ENCODE results near the gene CCNYL1. TPM values are rescaled to one million over a fixed set of nuclear protein-coding genes. Genes with fewer than 3 reads are reported as not detected.
"Not testable (repeated sequence)": the region's sequence is repeated elsewhere in the genome, so short reads cannot be mapped to it uniquely, and the experiment has no call there.

CCNYL1 gene
- total RNA-seq, 1 donor: 24.6 TPM

DNA sequence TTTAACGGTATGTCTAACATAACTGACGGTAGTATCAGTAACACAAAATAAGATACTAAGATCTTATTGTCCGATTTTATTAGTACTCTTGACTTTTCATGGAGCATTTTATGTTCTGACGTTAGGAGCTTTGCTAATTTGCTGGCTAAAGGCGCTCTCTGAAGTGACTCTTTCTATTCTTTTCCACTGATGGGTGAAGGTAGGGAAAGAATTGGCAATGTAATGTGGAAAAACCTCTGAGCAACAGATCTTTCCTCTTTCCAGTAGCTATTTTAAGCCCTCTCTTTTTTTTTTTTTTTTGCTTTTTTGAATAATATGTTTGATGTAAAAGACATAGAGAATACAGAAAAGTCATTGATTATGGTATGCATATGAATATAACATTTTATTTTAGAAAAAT is 4.6 kb downstream of the CCNYL1 start:
- no peak for DNase-seq (ENCODE audit: low read depth)
- TF ChIP-seq CTCF (IDR thresholded peaks at IDR 0.05; ENCODE audit: insufficient read depth, low read length): no peak
- H3K4me3 ChIP-seq (ENCODE audit: low read depth, low read length): no peak overlapping the region

DNA sequence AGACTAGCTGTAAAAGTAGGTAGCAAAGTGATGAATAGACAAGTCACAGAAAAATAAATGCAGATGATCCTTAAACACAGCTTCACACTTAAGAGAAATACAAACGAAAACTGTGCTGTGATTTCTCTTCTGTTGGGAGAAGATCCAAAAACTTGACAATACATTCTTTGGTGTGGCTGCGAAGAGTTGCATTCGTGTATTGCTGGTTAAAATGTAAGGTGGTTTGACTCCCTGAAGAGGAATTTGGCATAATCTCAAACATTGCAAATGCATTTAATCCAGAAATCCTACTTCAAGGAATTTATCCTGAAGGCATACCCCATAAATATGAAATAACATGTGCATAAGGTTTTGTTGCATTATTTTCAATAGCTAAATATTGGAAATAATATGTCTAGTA is 7.1 kb downstream of the CCNYL1 start:
- no peak for TF ChIP-seq CTCF (IDR thresholded peaks at IDR 0.05; ENCODE audit: insufficient read depth, low read length)
- DNase-seq (ENCODE audit: low read depth): peak; percentile 47
- H3K4me3 ChIP-seq (ENCODE audit: low read depth, low read length): no peak overlapping the region

DNA sequence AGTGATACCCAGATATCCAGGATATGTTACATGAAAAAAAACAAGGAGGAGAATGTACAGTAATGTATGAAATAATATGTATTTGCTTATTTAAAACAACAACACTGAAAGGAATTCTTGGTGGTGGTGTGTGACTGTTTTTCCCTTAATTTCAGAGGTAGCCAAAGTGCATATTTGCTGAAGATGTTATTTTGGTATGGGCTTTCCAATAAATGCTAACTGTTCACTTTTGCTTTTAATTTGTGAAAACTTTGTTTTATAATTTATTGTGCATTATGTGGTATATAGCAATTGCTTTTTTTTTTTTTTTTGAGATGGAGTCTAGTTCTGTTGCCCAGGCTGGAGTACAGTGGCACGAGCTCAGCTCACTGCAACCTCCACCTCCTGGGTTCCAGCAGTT is 7.6 kb downstream of the CCNYL1 start:
- TF ChIP-seq CTCF (IDR thresholded peaks at IDR 0.05; ENCODE audit: insufficient read depth, low read length): no peak
- H3K4me3 ChIP-seq (ENCODE audit: low read depth, low read length): no peak overlapping the region
- no peak for DNase-seq (ENCODE audit: low read depth)

DNA sequence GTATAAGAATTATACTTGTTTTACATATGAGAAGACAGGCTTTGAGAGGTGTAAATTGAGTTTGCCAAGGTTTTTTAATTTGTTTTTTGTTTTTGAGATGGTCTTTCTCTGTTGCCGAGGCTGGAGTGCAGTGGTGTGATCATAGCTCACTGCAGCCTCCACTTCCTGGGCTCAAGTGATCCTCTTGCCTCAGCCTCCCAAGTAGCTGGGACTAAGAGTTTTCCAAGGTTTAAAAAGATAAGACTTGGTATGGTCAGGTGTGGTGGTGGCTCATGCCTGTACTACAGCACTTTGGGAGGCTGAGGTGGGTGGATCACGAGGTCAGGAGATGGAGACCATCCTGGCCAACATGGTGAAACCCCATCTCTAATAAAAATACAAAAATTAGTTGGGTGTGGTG is 8.2 kb downstream of the CCNYL1 start:
- not testable (repeated sequence) for DNase-seq (ENCODE audit: low read depth); H3K4me3 ChIP-seq (ENCODE audit: low read depth, low read length)

GRCh38 chr2:207720517-207721187 is 9.2 kb downstream of the CCNYL1 start:
- no peak overlapping the region for H3K4me3 ChIP-seq (ENCODE audit: low read depth, low read length)
- DNase-seq (ENCODE audit: low read depth): no peak

GRCh38 chr2:207722773-207723424 is 11.5 kb downstream of the CCNYL1 start:
- DNase-seq (ENCODE audit: low read depth): peak; percentile 40
- no peak overlapping the region for H3K4me3 ChIP-seq (ENCODE audit: low read depth, low read length)
- TF ChIP-seq CTCF (IDR thresholded peaks at IDR 0.05; ENCODE audit: insufficient read depth, low read length): no peak

More at GRCh38 chr2:207720517-207721187, 9.2 kb downstream of the CCNYL1 start:
- TF ChIP-seq CTCF (IDR thresholded peaks at IDR 0.05; ENCODE audit: insufficient read depth, low read length): no peak

- H3K4me3 ChIP-seq (ENCODE audit: low read depth, low read length); DNase-seq (ENCODE audit: low read depth): not testable (repeated sequence)
Measured at GRCh38 chr2:207723425-207723787, 12.0 kb downstream of the CCNYL1 start.

GRCh38 chr2:207724113-207724512 is 12.7 kb downstream of the CCNYL1 start:
- DNase-seq (ENCODE audit: low read depth): peak; percentile 33
- no peak for TF ChIP-seq CTCF (IDR thresholded peaks at IDR 0.05; ENCODE audit: insufficient read depth, low read length)
- H3K4me3 ChIP-seq (ENCODE audit: low read depth, low read length): no peak overlapping the region

Data from fibroblast of the aortic adventitia (primary cell).